GM18861 (cell line): ENCODE data around the gene ZSCAN2.
"Not testable (repeated sequence)": the region's sequence is repeated elsewhere in the genome, so short reads cannot be mapped to it uniquely, and the experiment has no call there.

ENCODE experiments used
- ATAC-seq: cut with Tn5 transposase; IDR thresholded peaks from one replicate; pipeline ENCODE4 v1.9.1; 2021; ENCODE audit not compliant: unreplicated experiment

The ZSCAN2 gene

DNA sequence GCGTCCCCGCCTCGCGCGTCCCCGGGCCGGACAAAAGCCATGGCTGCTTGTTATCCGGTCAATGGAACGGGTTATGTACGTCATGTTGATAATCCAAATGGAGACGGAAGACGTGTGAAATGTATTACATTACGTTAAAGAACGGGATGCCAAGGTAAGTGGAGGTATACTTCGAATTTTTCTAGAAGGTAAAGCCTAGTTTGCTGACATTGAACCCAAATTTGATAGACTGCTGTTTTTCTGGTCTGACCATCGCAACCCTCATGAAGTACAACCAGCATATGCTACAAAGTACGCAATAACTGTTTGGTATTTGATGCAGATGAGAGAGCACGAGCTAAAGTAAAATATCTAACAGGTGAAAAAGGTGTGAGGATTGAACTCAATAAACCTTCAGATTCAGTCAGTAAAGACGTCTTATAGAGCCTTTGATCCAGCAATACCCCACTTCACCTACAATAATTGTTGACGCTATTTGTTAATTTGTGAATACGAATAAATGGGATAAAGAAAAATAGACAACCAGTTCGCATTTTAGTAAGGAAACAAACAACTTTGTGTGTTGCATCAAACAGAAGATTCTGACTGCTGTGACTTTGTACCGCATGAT lies 33.5 kb downstream of the ZSCAN2 start:
- no peak for ATAC-seq

GRCh38 chr15:84638103-84638502 lies 37.3 kb downstream of the ZSCAN2 start:
- no peak for ATAC-seq

GRCh38 chr15:84641871-84642270 lies 41.1 kb downstream of the ZSCAN2 start:
- not testable (repeated sequence) for ATAC-seq

- not testable (repeated sequence) for ATAC-seq
Measured at GRCh38 chr15:84642640-84643039, 41.8 kb downstream of the ZSCAN2 start.

- ATAC-seq, result no peak
Measured at GRCh38 chr15:84643838-84644237, 43.0 kb downstream of the ZSCAN2 start.

DNA sequence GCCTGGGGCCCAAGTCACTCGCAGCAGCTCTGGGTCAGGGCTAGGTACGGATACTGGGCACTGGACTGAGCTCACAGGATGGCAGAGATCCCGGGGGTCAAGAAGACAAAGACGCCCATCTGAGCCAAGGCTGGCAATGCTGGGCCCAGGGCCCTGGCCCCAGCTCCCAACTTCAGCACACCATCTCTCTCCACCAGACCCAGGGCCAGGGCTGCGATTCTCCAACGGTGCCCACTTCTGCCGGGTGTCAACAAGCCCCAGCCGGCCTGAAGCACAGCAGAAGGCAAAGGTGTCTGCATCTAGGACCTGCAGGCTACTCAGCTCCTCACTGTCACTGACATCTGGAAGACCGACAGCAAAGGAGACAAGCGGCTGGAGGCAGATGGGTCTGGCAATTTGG lies 44.7 kb downstream of the ZSCAN2 start:
- ATAC-seq, result no peak

- ATAC-seq, result no peak
Measured at GRCh38 chr15:84645997-84646396, 45.2 kb downstream of the ZSCAN2 start.

GRCh38 chr15:84647726-84648125 lies 46.9 kb downstream of the ZSCAN2 start:
- no peak for ATAC-seq

GRCh38 chr15:84648539-84648938 lies 47.7 kb downstream of the ZSCAN2 start:
- no peak for ATAC-seq

DNA sequence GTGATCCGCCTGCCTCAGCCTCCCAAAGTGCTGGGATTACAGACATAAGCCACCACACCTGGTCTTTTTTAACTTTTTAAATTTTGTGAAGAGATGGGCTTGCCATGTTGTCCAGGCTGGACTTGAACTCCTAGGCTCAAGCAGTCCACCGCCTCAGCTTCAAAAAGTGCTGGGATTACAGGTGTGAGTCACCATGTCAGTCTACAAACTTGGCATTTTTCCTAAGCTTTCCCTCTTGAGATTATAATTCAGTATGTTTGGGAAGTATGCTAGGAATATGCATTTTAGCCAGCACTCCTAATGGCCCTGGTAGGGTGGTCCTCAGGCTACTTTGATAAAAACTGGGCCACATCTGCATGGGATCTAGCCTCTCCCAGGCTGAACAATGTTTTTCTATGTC lies 48.9 kb downstream of the ZSCAN2 start:
- ATAC-seq, result no peak

- no peak for ATAC-seq
Measured at GRCh38 chr15:84653584-84653909, 52.7 kb downstream of the ZSCAN2 start.

DNA sequence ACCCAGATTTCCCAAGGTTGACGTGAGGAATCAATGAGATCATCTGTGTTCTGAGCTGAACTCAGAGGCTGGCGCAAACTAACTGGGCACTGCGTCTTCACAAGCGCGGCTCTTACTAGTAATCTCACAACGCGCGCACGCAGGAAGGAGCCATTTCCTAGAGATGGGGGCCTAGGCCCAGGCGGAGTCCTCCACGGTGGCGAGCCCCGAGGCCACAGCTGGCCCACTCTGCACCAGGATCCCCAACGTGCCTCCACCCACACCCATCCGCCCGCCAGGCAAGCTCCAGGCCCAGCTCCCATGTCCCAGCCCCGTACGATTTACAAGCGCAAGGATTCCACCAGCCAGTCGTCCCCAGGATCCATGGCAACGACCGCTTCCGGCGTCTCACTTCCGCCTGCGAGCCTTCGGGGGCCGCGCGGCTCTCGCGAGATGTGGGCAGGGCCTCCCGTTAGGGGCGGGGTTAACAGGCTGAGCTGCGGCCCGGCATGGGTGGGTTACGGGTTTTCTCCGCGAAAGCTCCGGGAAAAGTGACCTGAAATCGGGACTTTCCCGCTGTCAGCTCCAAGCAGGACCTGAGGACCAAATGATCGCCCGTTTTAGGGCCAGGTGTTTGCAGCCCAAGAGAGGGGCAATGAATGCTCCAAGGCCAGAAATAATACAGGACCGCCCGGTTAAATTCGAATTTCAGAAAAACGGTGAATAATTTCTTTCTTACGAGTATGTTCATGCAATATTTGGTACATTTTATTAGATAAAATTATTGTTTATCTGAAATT lies 53.3 kb downstream of the ZSCAN2 start, which contains the start of gene WDR73:
WDR73 (minus strand) TSS at position 374 of the 779 bp plus-strand sequence; CDS start at position 365, 9 bp downstream.
- ATAC-seq, result peak; percentile 60

DNA sequence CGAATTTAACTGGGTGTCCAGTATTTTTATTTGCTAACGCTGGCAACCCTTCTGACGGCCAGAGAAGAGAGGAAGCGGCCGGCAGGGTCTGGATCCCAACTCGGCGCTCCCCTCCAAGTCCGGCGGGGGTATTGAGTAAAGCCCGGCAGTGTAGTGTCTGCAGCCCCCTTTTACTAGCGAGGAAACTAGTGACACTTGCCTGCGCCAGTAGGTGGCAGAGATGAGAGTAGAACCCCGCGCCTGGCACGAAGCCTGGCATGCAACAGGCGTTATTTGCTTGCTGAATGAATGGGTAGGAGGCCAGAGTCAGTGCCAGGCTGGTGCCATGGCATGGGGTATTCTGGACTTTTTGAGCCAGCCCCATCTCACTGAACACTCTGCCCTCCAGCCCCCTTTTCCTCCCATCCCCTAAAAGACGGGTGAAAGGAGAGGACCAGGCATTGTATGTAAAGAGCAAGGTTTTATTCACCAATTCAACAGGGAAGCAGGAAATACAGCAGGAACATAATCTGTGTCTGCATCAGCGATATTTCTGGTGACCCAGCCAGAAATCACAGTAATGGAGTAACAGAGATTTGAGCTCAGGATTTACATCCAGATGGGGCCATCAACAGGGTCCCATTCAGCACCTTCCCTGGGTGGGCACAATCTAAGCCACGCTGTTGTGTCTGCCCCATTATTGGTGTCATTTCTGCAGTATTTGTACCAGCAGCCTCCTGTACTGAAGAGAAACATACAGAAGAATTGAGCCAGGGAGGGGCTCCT lies 54.1 kb downstream of the ZSCAN2 start:
- ATAC-seq, result peak; percentile 42

DNA sequence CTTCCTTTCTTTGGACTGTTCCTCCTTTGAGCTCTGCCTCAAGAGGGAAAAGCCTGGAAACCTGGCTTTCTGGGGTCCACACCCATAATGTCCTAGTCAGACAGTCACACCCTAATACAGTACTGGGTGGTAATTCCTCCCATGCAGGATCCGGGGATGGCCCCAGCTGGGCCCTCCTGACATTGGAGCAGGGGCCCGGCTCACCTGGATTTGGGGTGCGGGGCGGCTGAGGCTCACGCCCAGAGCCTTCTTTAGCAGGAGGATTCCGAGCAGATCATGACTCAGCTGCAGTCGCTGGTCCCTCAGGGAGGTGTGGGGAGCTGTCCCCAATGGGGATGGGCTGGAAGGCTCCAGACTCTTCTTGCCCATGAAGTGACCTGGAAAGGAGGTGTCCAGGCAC lies 56.2 kb downstream of the ZSCAN2 start:
- no peak for ATAC-seq

DNA sequence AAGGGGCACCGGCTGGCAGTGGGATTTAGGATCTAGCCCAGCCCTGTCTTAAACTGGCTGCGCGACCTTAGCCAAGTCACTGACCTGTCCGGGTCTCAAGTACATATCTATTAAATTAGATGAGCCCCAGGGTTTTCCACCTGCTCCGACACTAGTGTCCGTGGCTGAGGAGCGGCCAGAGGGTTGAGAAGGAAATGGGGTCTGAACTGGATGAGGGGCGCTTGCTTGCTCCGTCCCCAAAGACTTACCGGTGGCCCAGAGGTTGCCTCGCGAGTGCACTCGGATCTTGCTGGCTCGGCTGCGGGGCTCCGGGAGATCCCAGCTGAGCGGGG lies 56.9 kb downstream of the ZSCAN2 start:
- no peak for ATAC-seq

GRCh38 chr15:84658080-84658787 lies 57.4 kb downstream of the ZSCAN2 start, which contains the start of gene NMB:
TSS of gene NMB (minus strand) at chr15:84658199. CDS start at chr15:84658152, 47 bp downstream.
- peak; percentile 56 for ATAC-seq

- no peak for ATAC-seq
Measured at GRCh38 chr15:84658788-84659411, 58.1 kb downstream of the ZSCAN2 start.

DNA sequence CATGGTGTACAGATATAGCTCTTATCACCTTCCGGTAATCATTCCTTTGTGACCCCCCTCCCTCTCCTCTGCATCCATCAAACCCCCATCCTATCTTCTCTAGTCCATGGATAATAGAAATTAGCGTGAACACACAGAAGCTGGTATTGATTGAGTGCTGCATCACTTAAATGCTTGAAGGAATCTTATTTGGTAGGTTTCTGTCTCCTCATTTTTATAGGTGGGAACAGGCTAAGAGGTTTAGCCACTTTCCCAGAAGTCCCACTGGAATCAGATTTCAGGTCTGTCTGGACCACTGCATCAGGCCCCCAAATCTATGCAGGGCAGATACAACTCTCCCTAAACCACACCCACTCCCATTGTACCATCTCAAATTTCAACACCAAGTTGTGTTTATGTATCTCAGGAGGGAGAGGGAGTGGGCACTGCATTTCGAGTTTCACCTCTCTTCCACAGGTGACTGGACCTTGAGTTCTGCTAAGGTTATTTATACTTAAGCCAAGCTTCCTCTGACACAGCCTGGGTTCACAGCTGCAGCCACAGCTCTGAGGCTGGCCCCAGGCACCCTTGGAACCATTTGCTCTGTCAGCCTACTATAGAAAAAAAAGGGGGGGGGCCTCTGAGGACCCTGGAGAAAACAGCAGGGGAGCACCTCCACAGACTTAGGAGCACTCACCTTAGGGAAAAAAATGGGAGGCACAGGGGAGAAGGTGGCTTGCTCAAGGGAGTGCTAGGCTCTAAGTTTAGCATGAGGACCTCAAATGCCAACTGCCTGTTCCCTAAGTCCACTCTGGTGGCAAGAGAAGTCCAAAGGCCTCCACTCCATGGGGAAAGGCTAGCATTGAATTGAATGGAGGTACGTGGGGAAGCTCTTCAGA lies 59.3 kb downstream of the ZSCAN2 start:
- no peak for ATAC-seq

DNA sequence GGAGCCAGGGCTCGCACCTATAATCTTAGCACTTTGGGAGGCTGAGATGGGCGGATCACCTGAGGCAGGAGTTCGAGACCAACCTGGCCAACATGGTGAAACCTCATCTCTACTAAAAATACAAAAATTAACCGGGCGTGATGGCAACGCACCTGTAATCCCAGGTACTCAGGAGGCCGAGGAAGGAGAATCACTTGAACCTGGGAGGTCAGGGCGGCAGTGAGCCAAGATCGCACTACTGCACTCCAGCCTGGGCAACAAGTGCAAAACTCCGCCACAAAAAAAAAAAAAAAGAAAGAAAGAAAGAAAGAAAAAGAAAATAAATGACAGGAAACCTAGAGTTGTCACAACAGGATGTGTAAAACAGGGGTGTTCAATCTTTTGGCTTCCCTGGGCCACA lies 60.2 kb downstream of the ZSCAN2 start:
- ATAC-seq, result no peak

DNA sequence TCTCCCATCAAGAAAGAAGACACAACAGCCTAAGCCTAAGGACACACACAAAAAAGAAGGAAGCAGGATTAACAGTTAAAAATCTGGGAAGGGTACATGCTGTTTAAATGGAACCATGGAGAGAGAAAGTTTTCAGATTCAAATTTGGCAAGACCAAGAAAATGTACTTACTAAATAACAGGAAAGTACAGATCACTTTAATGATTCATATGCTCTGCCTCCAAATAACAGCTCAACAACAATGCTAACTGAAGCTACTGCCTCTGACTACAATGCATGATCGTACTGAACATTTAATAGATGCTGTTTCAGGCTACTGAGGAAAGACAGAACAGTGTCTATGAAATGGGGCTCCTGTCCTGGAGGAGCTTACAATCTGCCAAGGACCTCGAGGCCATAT lies 65.6 kb downstream of the ZSCAN2 start:
- no peak for ATAC-seq
